K562 (cell line): Measurements from ENCODE around the gene ACTL8. TPM values are rescaled to one million over a fixed set of nuclear protein-coding genes. Genes with fewer than 3 reads are reported as not detected.
A peak's percentile ranks its signal among the peaks of the same experiment; 100 is the strongest.

ENCODE experiments used
- CBX3 ChIP-seq, 2 experiments: IDR thresholded peaks; 1 replicate in 1 of 2; 2 replicates in 1 of 2; pipeline ENCODE4 v1.6.1; 2012; ENCODE audit warnings: inconsistent platforms in 2 of 2, low read length in 2 of 2, borderline replicate concordance in 1 of 2, control low read depth in 1 of 2
- CREB5 ChIP-seq: fragments of 250-450 bp; sonication (Bioruptor Pico); IDR thresholded peaks from 2 replicates; pipeline ENCODE4 v1.5.0; 2020; ENCODE audit warnings: mild to moderate bottlenecking
- CREM ChIP-seq: IDR thresholded peaks from 2 replicates; pipeline ENCODE4 v1.6.1; 2014; ENCODE audit warnings: antibody characterized with exemption, low read depth
- ERF ChIP-seq: fragments of 450-650 bp; formaldehyde crosslinking; IDR thresholded peaks from 2 replicates; pipeline ENCODE4 v1.4.0; 2020; ENCODE audit warnings: mild to moderate bottlenecking, mixed read lengths
- ESRRA ChIP-seq: fragments of 450-650 bp; IDR thresholded peaks from 2 replicates; pipeline ENCODE4 v1.6.1; 2014; ENCODE audit warnings: low read depth, mild to moderate bottlenecking, moderate library complexity, borderline replicate concordance
- FOXK2 ChIP-seq, 2 experiments: fragments of 450-650 bp; IDR thresholded peaks in 1 of 2; conservative IDR thresholded peaks in 1 of 2; 2 replicates each; pipeline ENCODE4 v1.6.1; 2016; ENCODE audit warnings: low read depth in 2 of 2, mild to moderate bottlenecking in 1 of 2
- MBD1 ChIP-seq: fragments of 250-450 bp; sonication (Bioruptor Pico); IDR thresholded peaks from 2 replicates; pipeline ENCODE4 v1.8.0; 2022; ENCODE audit warnings: inconsistent platforms
- MYC ChIP-seq, 2 experiments: fragments of 250-450 bp in 1 of 2; sonication (Bioruptor Pico) in 1 of 2; IDR thresholded peaks; 2 replicates each; pipeline versions ENCODE4 v1.5.1 to v1.6.1; 2012 to 2021; ENCODE audit warnings: low read depth in 2 of 2, borderline replicate concordance in 1 of 2, improper control_type of control experiment in 1 of 2, low read length in 1 of 2, mild to moderate bottlenecking in 1 of 2, moderate library complexity in 1 of 2
- NR2C1 ChIP-seq, 2 experiments: fragments of 450-650 bp; IDR thresholded peaks; 2 replicates each; pipeline ENCODE4 v1.6.1; 2017; ENCODE audit warnings: mild to moderate bottlenecking in 2 of 2, antibody characterized with exemption in 1 of 2, inconsistent platforms in 1 of 2, missing compliant biosample characterization in 1 of 2, missing genetic modification characterization in 1 of 2
- POLR2AphosphoS5 ChIP-seq: IDR thresholded peaks from 2 replicates; pipeline ENCODE4 v1.6.1; 2011; ENCODE audit warnings: mild to moderate bottlenecking, low read depth, low read length, moderate library complexity; ENCODE audit not compliant: control insufficient read depth, insufficient read depth
- RFX5 ChIP-seq: IDR thresholded peaks from 2 replicates; pipeline ENCODE4 v1.6.1; 2011; ENCODE audit warnings: low read depth, mild to moderate bottlenecking, improper control_type of control experiment, low read length
- RNF219 ChIP-seq: fragments of 250-450 bp; sonication (Bioruptor Pico); IDR thresholded peaks from 2 replicates; pipeline ENCODE4 v1.5.0; 2022; ENCODE audit warnings: mild to moderate bottlenecking
- TCFL5 ChIP-seq: fragments of 250-450 bp; sonication (Bioruptor Pico); conservative IDR thresholded peaks from 2 replicates; pipeline ENCODE4 v1.6.1; 2021; ENCODE audit warnings: mild to moderate bottlenecking, moderate library complexity, matching md5 sums
- TSC22D4 ChIP-seq: fragments of 450-650 bp; IDR thresholded peaks from 2 replicates; pipeline ENCODE4 v1.6.1; 2016; ENCODE audit warnings: missing genetic modification characterization, missing biosample characterization, control low read depth
- USF2 ChIP-seq: sonication (generic); formaldehyde crosslinking; IDR thresholded peaks from 2 replicates; pipeline ENCODE4 v1.5.0; 2020; ENCODE audit warnings: missing genetic modification reagents
- ZNF398 ChIP-seq: fragments of 250-450 bp; sonication (Bioruptor Pico); IDR thresholded peaks from 2 replicates; pipeline ENCODE4 v1.8.0; 2021; ENCODE audit warnings: moderate library complexity, mild to moderate bottlenecking, inconsistent platforms
- ZNF740 ChIP-seq, 3 experiments: fragments of 200-800 bp in 1 of 3; sonication (Bioruptor generic) in 1 of 3; sonication (generic) in 1 of 3; formaldehyde crosslinking in 1 of 3; IDR thresholded peaks; 2 replicates each; pipeline versions ENCODE4 v1.6.1 to v1.8.0; 2016 to 2022; ENCODE audit warnings: mild to moderate bottlenecking in 2 of 3, missing compliant biosample characterization in 2 of 3, missing genetic modification characterization in 2 of 3, missing genetic modification reagents in 1 of 3
- polyA plus RNA-seq, 8 experiments: library from polyadenylated mRNA; depleted of rRNA in 4 of 8; stranded (reverse) in 5 of 8; unstranded in 3 of 8; fragments of >200 nt; fragmentation: Nextera tagmentation in 2 of 8; fragmentation: Illumina TruSeq in 1 of 8; extraction: Ambion mirVana in 2 of 8; extraction: Trizol in 1 of 8; gene quantifications; 2 replicates each; pipeline versions ENCODE4 v1.2.1 to v1.2.3, GENCODE V29; 2011 to 2014; ENCODE audit warnings: inconsistent platforms in 1 of 8, missing spikeins in 1 of 8
- total RNA-seq, 7 experiments: library from RNA; depleted of rRNA in 6 of 7; stranded (reverse); fragments of >200 nt in 6 of 7; fragmentation: Illumina TruSeq in 2 of 7; extraction: Trizol in 2 of 7; gene quantifications; 2 replicates each; pipeline versions ENCODE4 v1.2.1 to v1.2.3, GENCODE V29; 2011 to 2021; ENCODE audit warnings: low replicate concordance in 1 of 7

The ACTL8 gene
- total and polyA plus RNA-seq, 9 of the 15 experiments (the other 6 are each of a cell fraction or from before 2014, with no cell fraction given), result 0.30 to 3.3 (median 1.6) TPM

GRCh38 chr1:17759114-17759513 lies 4.0 kb downstream of the ACTL8 start (continued):
- TF ChIP-seq TSC22D4 (no peak), RNF219 (no peak), CREB5 (CRISPR knock-in tag) (no peak), POLR2AphosphoS5 (no peak), ZNF740 (CRISPR knock-in tag; IDR thresholded peaks at IDR 0.05) (no peak), ZNF740 (tag; IDR thresholded peaks at IDR 0.05) (no peak), TCFL5 (no peak), ERF (no peak), CREM (no peak), FOXK2 (conservative IDR thresholded peaks at IDR 0.05 in 1 of 2, IDR thresholded peaks at IDR 0.05 in 1 of 2; ENCODE audit: low read depth in 2 of 2) (no peak), MBD1 (CRISPR knock-in tag) (no peak), MYC (IDR thresholded peaks at IDR 0.05; ENCODE audit: low read depth, low read length) (peak; percentile 91), MYC (CRISPR knock-in tag; IDR thresholded peaks at IDR 0.05; ENCODE audit: borderline replicate concordance, low read depth) (no peak), NR2C1 (IDR thresholded peaks at IDR 0.05) (no peak), NR2C1 (tag; IDR thresholded peaks at IDR 0.05) (no peak), RFX5 (no peak), ZNF398 (no peak), USF2 (peak; percentile 79), ESRRA (no peak), CBX3 (IDR thresholded peaks at IDR 0.05; ENCODE audit: borderline replicate concordance in 1 of 2, low read length in 2 of 2) (peak in 1 of 2 experiments; percentile 92; a peak in 2 of 3 replicates)
